ENCODE results near the gene RBMS1.

The RBMS1 gene

DNA sequence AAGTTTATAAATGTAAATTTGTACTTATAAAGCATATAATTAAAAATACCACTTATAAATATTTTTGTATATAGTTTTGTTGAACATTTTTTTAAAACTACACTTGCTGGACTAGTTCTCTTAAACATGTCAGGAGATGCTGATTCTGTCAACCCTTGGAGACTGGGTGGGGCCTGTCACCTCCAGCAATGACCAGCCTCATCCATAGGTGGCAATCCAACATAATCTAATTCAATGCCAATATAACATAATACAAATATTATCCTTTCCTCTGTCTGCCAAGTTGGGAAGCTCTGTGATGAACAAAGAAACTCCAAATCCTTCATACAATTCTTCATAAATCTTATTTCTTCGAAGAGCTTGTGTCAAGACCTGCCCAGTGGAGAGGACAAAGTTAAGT lies 140.4 kb downstream of the RBMS1 start:
- H3K4me3 ChIP-seq (ENCODE audit: low read depth, low read length) = no peak overlapping the region
- no peak for DNase-seq (ENCODE audit: low read depth, low spot score)
- ChIA-PET CTCF (interaction anchor here (1.1 to 2.7 kb wide), 3 partner anchors 10 to 29 kb away, joined by 3 to 11 read pairs (median 3); no protein-coding TSS in a partner anchor), POLR2A (no interaction called here)
- TF ChIP-seq, protein P1, sequence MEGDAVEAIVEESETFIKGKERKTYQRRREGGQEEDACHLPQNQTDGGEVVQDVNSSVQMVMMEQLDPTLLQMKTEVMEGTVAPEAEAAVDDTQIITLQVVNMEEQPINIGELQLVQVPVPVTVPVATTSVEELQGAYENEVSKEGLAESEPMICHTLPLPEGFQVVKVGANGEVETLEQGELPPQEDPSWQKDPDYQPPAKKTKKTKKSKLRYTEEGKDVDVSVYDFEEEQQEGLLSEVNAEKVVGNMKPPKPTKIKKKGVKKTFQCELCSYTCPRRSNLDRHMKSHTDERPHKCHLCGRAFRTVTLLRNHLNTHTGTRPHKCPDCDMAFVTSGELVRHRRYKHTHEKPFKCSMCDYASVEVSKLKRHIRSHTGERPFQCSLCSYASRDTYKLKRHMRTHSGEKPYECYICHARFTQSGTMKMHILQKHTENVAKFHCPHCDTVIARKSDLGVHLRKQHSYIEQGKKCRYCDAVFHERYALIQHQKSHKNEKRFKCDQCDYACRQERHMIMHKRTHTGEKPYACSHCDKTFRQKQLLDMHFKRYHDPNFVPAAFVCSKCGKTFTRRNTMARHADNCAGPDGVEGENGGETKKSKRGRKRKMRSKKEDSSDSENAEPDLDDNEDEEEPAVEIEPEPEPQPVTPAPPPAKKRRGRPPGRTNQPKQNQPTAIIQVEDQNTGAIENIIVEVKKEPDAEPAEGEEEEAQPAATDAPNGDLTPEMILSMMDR (IDR thresholded peaks at IDR 0.05; ENCODE audit: insufficient read depth, low read length, missing control alignments) = no peak

DNA sequence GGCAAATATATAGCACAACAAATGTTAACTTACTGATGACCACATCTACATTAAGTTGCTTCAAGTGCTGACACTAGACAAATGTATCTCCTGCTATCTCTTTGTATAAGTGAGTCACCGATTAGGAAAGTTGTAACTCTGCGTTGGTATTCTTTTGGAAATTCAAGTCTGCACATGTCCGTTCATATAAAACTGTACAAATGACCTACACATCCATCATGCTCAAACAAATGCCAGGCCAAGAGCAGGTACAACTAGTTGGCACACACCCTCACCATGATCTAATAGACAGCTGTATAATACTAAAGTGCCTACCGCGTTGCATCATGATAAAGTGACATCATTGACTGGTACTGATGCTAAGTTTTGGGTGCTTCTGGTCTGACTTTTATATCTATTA lies 141.1 kb downstream of the RBMS1 start:
- no peak for DNase-seq (ENCODE audit: low read depth, low spot score)
- CTCF ChIA-PET = interaction anchor here (1.1 to 2.7 kb wide), 2 partner anchors 9 to 29 kb away, joined by 3 to 11 read pairs; no protein-coding TSS in a partner anchor
- POLR2A ChIA-PET = no interaction called here

DNA sequence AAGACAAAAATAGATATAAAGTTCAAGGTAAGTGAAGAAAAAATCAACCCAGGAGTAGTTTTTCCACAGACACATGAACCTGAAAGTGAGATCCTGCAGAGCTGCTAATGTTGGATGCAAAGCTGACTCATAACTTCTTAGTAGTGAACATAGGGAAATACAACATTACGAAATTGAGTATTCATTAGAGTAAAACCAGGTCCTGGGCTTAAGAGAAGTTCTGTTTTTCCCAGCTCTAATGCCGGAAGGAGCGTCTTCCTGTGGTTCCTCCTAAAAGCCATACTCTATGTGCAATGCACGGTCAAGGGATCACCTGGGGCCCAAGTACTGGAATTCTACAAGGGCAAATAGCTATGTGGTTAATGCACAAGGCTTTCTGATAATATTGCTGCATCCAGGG lies 141.7 kb downstream of the RBMS1 start:
- no peak overlapping the region for H3K4me3 ChIP-seq (ENCODE audit: low read depth, low read length)
- DNase-seq (ENCODE audit: low read depth, low spot score) = no peak
- TF ChIP-seq, protein P1 (IDR thresholded peaks at IDR 0.05; ENCODE audit: insufficient read depth, low read length, missing control alignments) = no peak
- POLR2A ChIA-PET = interaction anchor here (0.8 kb wide), 1 partner anchor 11 kb away, joined by 3 read pairs; no protein-coding TSS in a partner anchor
- CTCF ChIA-PET = interaction anchor here (2.7 kb wide), 1 partner anchor 28 kb away, joined by 11 read pairs; no protein-coding TSS in a partner anchor

More for the DNA sequence above, 141.1 kb downstream of the RBMS1 start:
- TF ChIP-seq, protein P1 (IDR thresholded peaks at IDR 0.05; ENCODE audit: insufficient read depth, low read length, missing control alignments) = no peak
- no peak overlapping the region for H3K4me3 ChIP-seq (ENCODE audit: low read depth, low read length)

DNA sequence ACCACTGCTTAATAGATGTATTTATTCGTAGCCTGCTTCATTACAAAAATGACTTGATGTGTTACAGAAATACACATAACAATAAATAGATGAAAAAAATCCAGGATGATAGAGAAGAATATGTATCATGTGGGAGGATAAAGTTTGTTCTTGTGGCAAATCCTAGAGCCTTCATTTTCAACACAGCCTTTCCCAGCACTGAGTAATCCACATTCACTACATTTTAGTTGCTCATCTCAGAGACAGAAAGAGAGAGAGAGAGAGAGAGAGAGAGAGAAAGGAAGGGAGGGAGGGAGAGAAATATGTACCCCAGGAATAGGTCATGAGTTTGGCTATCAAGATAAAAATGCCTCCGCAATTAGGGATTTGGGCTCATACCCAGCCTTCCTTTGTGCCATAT lies 144.3 kb downstream of the RBMS1 start:
- CTCF ChIA-PET = no interaction called here
- no peak overlapping the region for H3K4me3 ChIP-seq (ENCODE audit: low read depth, low read length)
- POLR2A ChIA-PET = no interaction called here
- no peak for DNase-seq (ENCODE audit: low read depth, low spot score)
- TF ChIP-seq, protein P1 (IDR thresholded peaks at IDR 0.05; ENCODE audit: insufficient read depth, low read length, missing control alignments) = no peak

DNA sequence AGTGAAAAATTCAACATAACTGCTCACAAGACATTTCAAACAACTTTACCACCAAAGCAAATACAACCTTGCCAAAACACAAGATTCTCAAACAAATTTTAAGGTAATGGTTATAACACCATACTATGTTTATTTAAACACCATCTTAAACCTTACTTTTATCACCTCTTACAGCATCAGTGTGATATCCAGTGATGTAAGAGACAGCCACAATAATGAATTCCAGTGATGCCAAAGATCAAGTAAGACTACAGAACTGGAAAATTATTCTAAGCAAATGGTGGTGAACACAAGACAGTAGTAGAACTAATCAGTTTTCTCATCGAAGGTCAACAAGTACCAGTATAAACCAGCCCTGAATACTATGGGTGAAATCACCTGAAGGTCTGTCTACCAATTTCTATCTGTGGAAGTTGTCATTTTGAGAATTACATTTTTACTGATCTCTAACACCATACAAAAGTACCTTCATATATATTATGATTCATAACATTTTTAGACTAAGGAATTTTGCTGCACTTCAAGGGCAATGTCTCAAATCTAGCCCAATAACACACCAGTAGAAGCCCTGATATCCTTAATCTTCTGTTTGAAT lies 146.2 kb downstream of the RBMS1 start:
- no peak overlapping the region for H3K4me3 ChIP-seq (ENCODE audit: low read depth, low read length)
- TF ChIP-seq, protein P1 (IDR thresholded peaks at IDR 0.05; ENCODE audit: insufficient read depth, low read length, missing control alignments) = no peak
- ChIA-PET CTCF (interaction anchor here (1.0 kb wide), 1 partner anchor 23 kb away, joined by 4 read pairs; no protein-coding TSS in a partner anchor), POLR2A (no interaction called here)
- no peak for DNase-seq (ENCODE audit: low read depth, low spot score)

DNA sequence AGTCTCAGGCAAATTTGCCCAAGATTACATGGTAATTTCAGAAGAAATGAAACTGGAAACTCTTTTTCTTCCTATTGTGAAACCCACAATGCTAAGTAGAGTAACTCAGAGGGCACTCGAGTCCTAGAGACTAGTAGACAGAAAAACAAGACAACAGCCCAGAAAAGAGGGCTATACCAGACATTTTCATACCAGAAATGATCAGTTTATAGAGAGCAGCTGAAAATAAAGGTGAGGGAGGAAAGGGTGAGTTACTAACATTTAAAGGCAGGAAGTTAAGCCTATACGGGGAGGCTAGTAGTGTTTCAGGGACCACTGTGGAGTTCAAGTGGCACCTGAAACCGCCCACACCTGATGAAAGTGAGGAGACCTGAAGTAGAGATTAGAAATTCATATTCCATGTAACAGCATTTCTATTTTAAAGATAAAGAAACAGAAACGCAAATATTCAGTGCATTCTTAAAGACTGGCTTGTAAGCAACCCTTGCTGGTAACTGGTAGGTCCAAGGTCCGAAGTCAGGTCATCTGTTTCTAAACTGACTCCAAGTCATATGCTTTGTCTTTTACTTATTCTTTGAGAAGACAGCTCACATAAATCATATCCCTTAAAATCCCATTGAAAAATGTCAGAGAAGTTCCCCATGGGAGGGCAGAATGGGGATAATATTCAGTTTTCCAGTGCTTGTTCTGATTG lies 148.4 kb downstream of the RBMS1 start:
- CTCF ChIA-PET = no interaction called here
- no peak overlapping the region for H3K4me3 ChIP-seq (ENCODE audit: low read depth, low read length)
- POLR2A ChIA-PET = no interaction called here
- DNase-seq (ENCODE audit: low read depth, low spot score) = no peak
- TF ChIP-seq, protein P1 (IDR thresholded peaks at IDR 0.05; ENCODE audit: insufficient read depth, low read length, missing control alignments) = no peak

Measured in AG04449 (cell line).